Transverse colon (tissue), 4 donors: ENCODE measurements around the gene LIFR.

Experiments
- CTCF ChIP-seq, 5 experiments: fragments of 200-600 bp in 3 of 5; fragments of 450-650 bp in 2 of 5; sonication (generic) in 3 of 5; IDR thresholded peaks; 1 replicate in 2 of 5; 2 replicates in 3 of 5; pipeline ENCODE4 v1.5.1; 2016 to 2017; ENCODE audit warnings: antibody characterized with exemption in 5 of 5, inconsistent platforms in 3 of 5, mild to moderate bottlenecking in 2 of 5, moderate library complexity in 1 of 5
- EP300 ChIP-seq: sonication (generic); formaldehyde crosslinking; IDR thresholded peaks from one replicate; pipeline ENCODE4 v1.6.1; 2017; ENCODE audit warnings: antibody characterized with exemption, low read depth
- POLR2A ChIP-seq: fragments of 450-650 bp; IDR thresholded peaks from one replicate; pipeline ENCODE4 v1.6.1; 2016; ENCODE audit warnings: antibody characterized with exemption, mild to moderate bottlenecking, moderate library complexity
- POLR2AphosphoS5 ChIP-seq, 3 donors: sonication (generic); formaldehyde crosslinking; IDR thresholded peaks; one replicate each; pipeline ENCODE4 v1.6.1; 2016; ENCODE audit warnings: antibody characterized with exemption in 3 of 3

GRCh38 chr5:38497946-38498345 lies 58.5 kb downstream of the LIFR start:
- TF ChIP-seq CTCF (IDR thresholded peaks at IDR 0.05) = no peak
- no peak for TF ChIP-seq POLR2AphosphoS5 (IDR thresholded peaks at IDR 0.05)
- no peak for TF ChIP-seq POLR2A
- TF ChIP-seq EP300 = no peak
